H1 (cell line): ENCODE results near the gene DGUOK. TPM values are rescaled to one million over a fixed set of nuclear protein-coding genes. Genes with fewer than 3 reads are reported as not detected.

ENCODE experiments used
- CTCF ChIA-PET: fragments of 300-600 bp; sonication (Branson Sonifier 250); formaldehyde crosslinking; loops from one replicate; lab custom pipeline; 2021; ENCODE audit not compliant: partially characterized antibody; lab: Charles Lee
- POLR2A ChIA-PET: fragments of 300-600 bp; sonication (Branson Sonifier 250); formaldehyde crosslinking; loops from one replicate; lab custom pipeline; 2021; ENCODE audit warnings: inconsistent platforms; ENCODE audit not compliant: partially characterized antibody; lab: Charles Lee
- DNase-seq, 2 experiments: peaks; one replicate each; pipeline versions ENCODE4 v3.0.0 to v3.0.0-alpha.2; 2010 to 2022; ENCODE audit warnings: low spot score in 2 of 2, low read depth in 1 of 2, mixed read lengths in 1 of 2
- FAIRE-seq: peaks from 2 replicates; lab custom pipeline; 2011; peaks lifted over from hg19 to GRCh38; lab: Jason Lieb, UNC
- H2AFZ ChIP-seq: 2 replicates; pipeline ENCODE4 v1.8.1; 2012; ENCODE audit warnings: low read length, inconsistent platforms
- H2AK5ac ChIP-seq: 2 replicates; pipeline ENCODE4 v1.6.1; 2013; ENCODE audit warnings: low read depth, low read length
- H2BK120ac ChIP-seq: replicated peaks from 2 replicates; pipeline ENCODE3; 2013; ENCODE audit warnings: low read depth, low read length, inconsistent platforms
- H2BK12ac ChIP-seq: 2 replicates; pipeline ENCODE4 v1.6.1; 2013; ENCODE audit warnings: low read depth, low read length
- H2BK15ac ChIP-seq: 2 replicates; pipeline ENCODE4 v1.6.1; 2013; ENCODE audit warnings: low read length
- H2BK20ac ChIP-seq: 2 replicates; pipeline ENCODE4 v1.6.1; 2013; ENCODE audit warnings: low read length
- H2BK5ac ChIP-seq: 2 replicates; pipeline ENCODE4 v1.6.1; 2013; ENCODE audit warnings: low read depth, low read length
- H3K14ac ChIP-seq: 2 replicates; pipeline ENCODE4 v1.6.1; 2013; ENCODE audit warnings: inconsistent platforms; ENCODE audit not compliant: insufficient read length
- H3K18ac ChIP-seq: 2 replicates; pipeline ENCODE4 v1.6.1; 2013; ENCODE audit warnings: low read length; ENCODE audit errors: extremely low read depth
- H3K23ac ChIP-seq: 2 replicates; pipeline ENCODE4 v1.6.1; 2013; ENCODE audit warnings: inconsistent platforms; ENCODE audit not compliant: insufficient read length
- H3K23me2 ChIP-seq: 2 replicates; pipeline ENCODE4 v1.6.1; 2013; ENCODE audit warnings: low read depth, low read length
- H3K27ac ChIP-seq: 2 replicates; pipeline ENCODE4 v1.6.1; 2011; ENCODE audit warnings: low read depth, low read length, inconsistent platforms
- H3K27me3 ChIP-seq, 4 experiments: replicated peaks in 1 of 4; 1 replicate in 1 of 4; 2 replicates in 3 of 4; pipeline versions ENCODE4 v1.6.1 to v1.8.1; 2011 to 2013; ENCODE audit warnings: low read length in 3 of 4, mild to moderate bottlenecking in 3 of 4, inconsistent platforms in 2 of 4, mixed read lengths in 2 of 4, moderate library complexity in 1 of 4; ENCODE audit not compliant: control insufficient read depth in 3 of 4, insufficient read depth in 3 of 4; ENCODE audit errors: extremely low read depth in 1 of 4
- H3K36me3 ChIP-seq, 4 experiments: 2 replicates each; pipeline versions ENCODE4 v1.6.1 to v1.8.1; 2011 to 2013; ENCODE audit warnings: mild to moderate bottlenecking in 4 of 4, low read length in 3 of 4, moderate library complexity in 2 of 4, control low read depth in 1 of 4, inconsistent platforms in 1 of 4; ENCODE audit not compliant: insufficient read depth in 4 of 4, control insufficient read depth in 2 of 4
- H3K4ac ChIP-seq: replicated peaks from 2 replicates; pipeline ENCODE3; 2013; ENCODE audit warnings: low read length, low read depth, mixed read lengths, inconsistent platforms; ENCODE audit not compliant: insufficient read length
- H3K4me1 ChIP-seq, 4 experiments: replicated peaks in 1 of 4; 1 replicate in 1 of 4; 2 replicates in 3 of 4; pipeline versions ENCODE4 v1.6.1 to v1.8.1; 2011 to 2013; ENCODE audit warnings: low read length in 3 of 4, inconsistent platforms in 2 of 4, mixed read lengths in 1 of 4; ENCODE audit not compliant: insufficient read depth in 4 of 4, control insufficient read depth in 3 of 4
- H3K4me2 ChIP-seq, 2 experiments: 2 replicates each; pipeline versions ENCODE4 v1.6.1 to v1.8.1; 2011 to 2013; ENCODE audit warnings: low read depth in 2 of 2, low read length in 2 of 2, control low read depth in 1 of 2, inconsistent platforms in 1 of 2, mild to moderate bottlenecking in 1 of 2; ENCODE audit not compliant: insufficient read depth in 1 of 2
- H3K4me3 ChIP-seq, 4 experiments: fragments of 200-600, 300-600 bp in 1 of 4; sonication (generic), shearing (Covaris generic), sonication (Bioruptor Twin) in 1 of 4; 2 replicates each; pipeline versions ENCODE4 v1.5.1 to v1.8.1; 2011 to 2016; ENCODE audit warnings: low read length in 4 of 4, low read depth in 3 of 4, control low read depth in 2 of 4, inconsistent platforms in 2 of 4, mild to moderate bottlenecking in 2 of 4, mixed read lengths in 1 of 4, moderate library complexity in 1 of 4; ENCODE audit not compliant: insufficient read depth in 2 of 4; ENCODE audit errors: extremely low read depth in 1 of 4
- H3K56ac ChIP-seq: replicated peaks from 2 replicates; pipeline ENCODE3; 2013; ENCODE audit warnings: low read depth, mild to moderate bottlenecking, mixed read lengths, low read length, inconsistent platforms; ENCODE audit not compliant: insufficient read length
- H3K79me1 ChIP-seq: 2 replicates; pipeline ENCODE4 v1.6.1; 2013; ENCODE audit warnings: low read depth, low read length, control low read depth
- H3K79me2 ChIP-seq, 2 experiments: 2 replicates each; pipeline versions ENCODE4 v1.6.1 to v1.8.1; 2012 to 2013; ENCODE audit warnings: low read length in 2 of 2, mild to moderate bottlenecking in 2 of 2, inconsistent platforms in 1 of 2; ENCODE audit not compliant: insufficient read depth in 2 of 2, control insufficient read depth in 1 of 2
- H3K9ac ChIP-seq, 4 experiments: replicated peaks in 1 of 4; 1 replicate in 1 of 4; 2 replicates in 3 of 4; pipeline versions ENCODE4 v1.6.1 to v1.8.1; 2011 to 2013; ENCODE audit warnings: low read depth in 3 of 4, low read length in 3 of 4, control low read depth in 2 of 4, mild to moderate bottlenecking in 2 of 4, moderate library complexity in 2 of 4, inconsistent platforms in 1 of 4; ENCODE audit errors: extremely low read depth in 1 of 4
- H3K9me3 ChIP-seq, 2 experiments: 2 replicates each; pipeline versions ENCODE4 v1.6.1 to v1.8.1; 2012 to 2013; ENCODE audit warnings: mild to moderate bottlenecking in 2 of 2, moderate library complexity in 2 of 2, control low read depth in 1 of 2, inconsistent platforms in 1 of 2, low read depth in 1 of 2, low read length in 1 of 2, mixed read lengths in 1 of 2; ENCODE audit not compliant: insufficient read depth in 2 of 2
- H4K20me1 ChIP-seq, 2 experiments: replicated peaks in 1 of 2; 2 replicates each; pipeline versions ENCODE3 to v1.8.1; 2011 to 2013; ENCODE audit warnings: inconsistent platforms in 2 of 2, low read length in 2 of 2, mild to moderate bottlenecking in 1 of 2; ENCODE audit not compliant: insufficient read depth in 2 of 2, control insufficient read depth in 1 of 2
- H4K5ac ChIP-seq: 2 replicates; pipeline ENCODE4 v1.6.1; 2013; ENCODE audit warnings: low read length, low read depth, mixed read lengths, inconsistent platforms; ENCODE audit not compliant: insufficient read length
- H4K8ac ChIP-seq: 2 replicates; pipeline ENCODE4 v1.8.0; 2013; ENCODE audit warnings: mild to moderate bottlenecking, moderate library complexity, low read length, inconsistent platforms; ENCODE audit not compliant: insufficient read depth; ENCODE audit errors: extremely low read depth
- H4K91ac ChIP-seq: replicated peaks from 2 replicates; pipeline ENCODE3; 2013; ENCODE audit warnings: low read length, mixed read lengths, inconsistent platforms; ENCODE audit not compliant: insufficient read length
- RFX5 ChIP-seq: IDR thresholded peaks from 2 replicates; pipeline ENCODE4 v1.6.1; 2011; ENCODE audit warnings: low read depth, low read length, improper control_type of control experiment, borderline replicate concordance
- RXRA ChIP-seq: IDR thresholded peaks from 2 replicates; pipeline ENCODE4 v1.6.1; 2011; ENCODE audit warnings: low read depth, mild to moderate bottlenecking, low read length, moderate library complexity; ENCODE audit not compliant: insufficient read depth
- WGBS, 2 experiments: shearing (Covaris generic) in 1 of 2; methylation state at CpG; one replicate each; pipeline versions ENCODE4 v1.1.6 to v1.1.7; 2013 to 2015; ENCODE audit warnings: low lambda C conversion rate in 2 of 2, mixed read lengths in 2 of 2, inconsistent platforms in 1 of 2, low coverage in 1 of 2, missing lambda C conversion rate in 1 of 2; ENCODE audit not compliant: insufficient replicate concordance in 2 of 2, insufficient coverage in 1 of 2, insufficient read length in 1 of 2; ENCODE audit errors: extremely low coverage in 1 of 2, missing lambda C conversion rate in 1 of 2; 5-methylcytosine and 5-hydroxymethylcytosine counted together
- polyA plus RNA-seq, 7 experiments: library from polyadenylated mRNA; depleted of rRNA in 3 of 7; stranded (reverse) in 5 of 7; unstranded in 2 of 7; fragments of >200 nt in 5 of 7; fragments of 200-250 nt in 2 of 7; gene quantifications; 1 replicate in 5 of 7; 2 replicates in 1 of 7; 4 replicates in 1 of 7; pipeline versions ENCODE4 v1.2.1 to v1.2.3, GENCODE V29; 2011 to 2013; ENCODE audit warnings: missing spikeins in 2 of 7, mixed read lengths in 2 of 7
- total RNA-seq: library from RNA; stranded (reverse); fragmentation: NEBNext Ultra II Directional; extraction: Animal tissue kit (Norgen Biotek cat#: 25700); gene quantifications from 2 replicates; pipeline ENCODE4 v1.2.1, GENCODE V29; 2021

The DGUOK gene
- total and polyA plus RNA-seq, 2 of the 8 experiments (the other 6 are each of a cell fraction or from before 2014, with no cell fraction given), result 110 to 168 TPM

GRCh38 chr2:73970850-73971471, 44.3 kb downstream of the DGUOK start:
- H3K56ac ChIP-seq, result no peak overlapping the region
- H4K20me1 ChIP-seq, result peaks cover 0 to 3% of the 10 kb centered on the region in 2 experiments
- no peaks in the 10 kb centered on the region for H3K79me1 ChIP-seq
- no peak overlapping the region for H2AK5ac ChIP-seq
- H3K36me3 ChIP-seq, result no peaks in the 10 kb centered on the region
- H3K9me3 ChIP-seq, result no peaks in the 10 kb centered on the region
- H3K23me2 ChIP-seq, result no peaks in the 10 kb centered on the region
- no peak overlapping the region for H4K8ac ChIP-seq
- DNase-seq, result no peak
- H3K27me3 ChIP-seq, result no peaks in the 10 kb centered on the region; a peak in 1 of 7 replicates
- H3K4me2 ChIP-seq, result no peak overlapping the region
- H4K91ac ChIP-seq, result no peak overlapping the region
- TF ChIP-seq RXRA, result 0 out of 2 replicates have a peak, but pooled peaks have one; percentile 67
- no peak for TF ChIP-seq RFX5
- no peak overlapping the region for H3K27ac ChIP-seq
- no peak overlapping the region for H3K18ac ChIP-seq
- no peak overlapping the region for H3K4ac ChIP-seq
- H3K79me2 ChIP-seq, result no peaks in the 10 kb centered on the region
- H3K9ac ChIP-seq, result no peak overlapping the region; a peak in 1 of 7 replicates
- H2BK20ac ChIP-seq, result no peak overlapping the region
- no peak overlapping the region for H3K23ac ChIP-seq
- H3K14ac ChIP-seq, result no peak overlapping the region
- H2BK120ac ChIP-seq, result no peak overlapping the region
- H2BK5ac ChIP-seq, result no peak overlapping the region
- H2BK12ac ChIP-seq, result no peak overlapping the region
- no peak for FAIRE-seq
- no peak overlapping the region for H3K4me3 ChIP-seq
- peaks cover 0 to 2% (median under 1%) of the 10 kb centered on the region in 4 experiments; a peak in 1 of 7 replicates for H3K4me1 ChIP-seq
- no peak overlapping the region for H2AFZ ChIP-seq
- 84% methylated on average over 5 of the region's 7 CpGs; no CpG with 5 or more reads in 1 of the 2 experiments for WGBS, 2 experiments
- CTCF ChIA-PET, result interaction anchor here (1.0 to 1.7 kb wide), 4 partner anchors 8 to 181 kb away, joined by 3 to 4 read pairs (median 4); no protein-coding TSS in a partner anchor
- no peak overlapping the region for H2BK15ac ChIP-seq
- POLR2A ChIA-PET, result interaction anchor here (1.4 kb wide), 1 partner anchor 17 kb away, joined by 4 read pairs; no protein-coding TSS in a partner anchor
- H4K5ac ChIP-seq, result no peak overlapping the region
